ENCODE results near the gene NPTX2.
A peak's percentile ranks its signal among the peaks of the same experiment; 100 is the strongest.

Gene NPTX2

DNA sequence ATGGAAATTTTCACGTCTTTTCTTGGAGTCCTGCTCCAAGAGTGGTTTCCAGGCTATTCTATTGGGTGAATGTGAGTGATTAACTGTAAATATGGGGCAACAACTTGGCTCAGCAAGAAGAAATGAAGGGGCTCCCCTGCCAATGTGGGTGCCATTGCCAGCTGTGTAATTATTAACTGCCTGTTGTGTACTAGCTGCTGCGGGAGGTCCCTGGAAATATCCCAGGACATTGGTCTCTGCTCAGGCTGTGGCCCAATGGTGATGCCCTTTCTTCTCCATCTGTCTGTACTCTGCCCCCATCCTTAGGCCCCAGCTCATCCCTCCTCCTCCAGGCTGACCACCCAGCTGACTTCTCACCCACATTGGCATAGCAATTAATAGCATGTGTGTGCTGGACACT lies 29.4 kb downstream of the NPTX2 start:
- no peak for DNase-seq
- intact Hi-C loops (cut with DNase I): no loop called here

DNA sequence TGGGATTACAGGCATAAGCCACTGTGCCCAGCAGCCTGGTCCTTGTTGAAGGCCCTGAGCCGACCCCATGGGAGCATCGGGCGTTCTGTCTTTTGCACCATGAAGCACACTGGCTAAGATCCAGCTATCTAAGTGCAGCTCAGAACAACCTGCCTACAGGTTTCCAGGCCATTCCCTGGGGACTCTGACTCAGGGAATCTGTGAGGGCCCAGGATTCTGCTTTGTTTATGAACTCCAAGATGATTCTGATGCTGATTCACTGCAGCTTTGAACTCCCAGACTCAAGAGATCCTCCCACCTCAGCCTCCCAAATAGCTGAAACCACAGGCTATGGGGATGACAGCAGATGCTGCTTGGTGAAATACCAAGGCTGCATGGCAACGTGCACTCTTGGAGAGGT lies 30.2 kb downstream of the NPTX2 start:
- intact Hi-C loops (cut with DNase I): no loop called here
- no peak for DNase-seq

DNA sequence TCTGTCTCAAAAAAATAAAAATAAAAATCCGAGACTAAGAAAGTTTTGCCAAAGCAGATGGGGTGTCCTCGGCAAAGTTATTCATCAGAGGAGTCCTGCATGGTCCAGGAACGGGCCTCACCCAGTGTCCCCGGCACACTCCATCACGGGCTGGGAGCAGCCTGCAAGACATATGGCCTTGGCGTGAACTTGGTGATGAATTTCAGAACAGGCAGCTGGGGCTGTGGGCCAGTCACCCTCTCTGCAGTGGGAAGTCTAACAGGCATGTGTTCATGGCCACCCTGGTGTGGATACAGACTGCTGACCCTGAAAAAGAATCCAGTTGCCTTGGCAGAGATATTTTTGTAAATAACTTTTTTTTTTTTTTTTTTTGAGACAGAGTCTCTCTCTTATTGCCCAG lies 34.7 kb downstream of the NPTX2 start:
- no peak for DNase-seq

DNA sequence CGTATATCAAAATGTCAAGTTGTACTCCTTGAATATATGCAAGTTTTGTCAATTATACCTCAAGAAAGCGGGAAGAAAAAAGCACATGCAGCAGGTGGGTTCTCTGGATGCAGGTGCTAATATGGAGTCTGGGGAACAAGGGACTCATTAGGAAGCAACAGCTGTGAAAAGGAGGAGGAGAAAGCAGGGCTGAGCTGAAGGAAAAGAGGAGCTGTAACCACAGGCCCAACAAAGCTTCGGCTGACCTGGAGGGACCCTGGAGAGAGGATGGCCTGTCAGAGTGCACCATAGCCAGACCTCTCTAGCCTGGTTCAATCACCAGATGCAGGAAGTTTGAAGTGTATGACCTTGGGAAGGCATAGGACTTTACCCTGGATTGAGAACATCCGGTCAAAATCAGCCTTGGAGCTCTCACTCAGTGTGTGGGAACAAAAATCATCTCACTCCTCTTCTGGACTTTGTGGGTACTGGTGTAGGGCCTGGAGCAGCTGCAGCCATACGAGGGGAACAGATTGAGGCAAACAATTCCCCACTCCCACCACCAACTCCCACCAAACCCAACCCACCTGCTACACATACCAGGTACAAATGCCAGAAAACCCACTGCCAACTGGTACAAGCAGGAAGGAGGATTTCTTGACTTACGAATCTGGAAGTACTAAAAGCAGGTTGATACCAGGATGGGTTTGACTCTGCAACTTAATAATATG lies 36.7 kb downstream of the NPTX2 start:
- intact Hi-C loops (cut with DNase I): loop anchor here (5.0 kb wide), 1 partner anchor 36 kb away; the partner anchor contains the start of gene NPTX2
- DNase-seq: no peak

More for the DNA sequence above, 34.7 kb downstream of the NPTX2 start:
- intact Hi-C loops (cut with DNase I): loop anchor here (5.0 kb wide), 1 partner anchor 34 kb away; the partner anchor contains the start of gene NPTX2

DNA sequence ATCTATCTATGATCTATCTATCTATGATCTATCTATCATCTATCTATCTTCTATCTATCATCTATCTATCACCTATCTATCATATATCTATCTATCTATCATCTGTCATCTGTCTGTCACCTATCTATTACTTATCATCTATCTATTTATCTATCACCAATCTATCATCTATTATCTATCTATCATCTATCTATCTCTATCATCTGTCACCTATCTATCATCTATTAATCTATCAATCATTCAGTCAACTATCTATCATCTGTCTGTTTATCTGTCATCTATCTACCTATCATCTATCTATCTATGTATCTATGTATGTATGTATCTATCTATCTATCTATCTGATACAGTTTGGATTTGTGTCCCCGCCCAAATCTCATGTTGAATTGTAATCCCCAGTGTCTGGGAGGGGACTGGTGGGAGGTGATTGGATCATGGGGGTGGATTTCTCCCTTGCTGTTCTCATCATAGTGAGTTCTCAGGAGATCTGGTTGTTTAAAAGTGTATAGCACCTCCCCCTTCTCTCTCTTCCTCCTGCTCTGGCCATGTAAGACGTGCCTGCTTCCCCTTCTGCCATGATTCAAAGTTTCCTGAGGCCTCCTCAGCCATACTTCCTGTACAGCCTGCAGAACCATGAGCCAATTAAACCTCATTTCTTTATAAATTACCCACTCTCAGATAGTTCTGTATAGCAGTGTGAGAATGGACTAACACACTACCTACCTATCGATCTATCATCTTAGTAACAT lies 37.6 kb downstream of the NPTX2 start:
- intact Hi-C loops (cut with DNase I): loop anchor here (5.0 kb wide), 1 partner anchor 37 kb away; the partner anchor contains the start of gene NPTX2
- no peak for DNase-seq

DNA sequence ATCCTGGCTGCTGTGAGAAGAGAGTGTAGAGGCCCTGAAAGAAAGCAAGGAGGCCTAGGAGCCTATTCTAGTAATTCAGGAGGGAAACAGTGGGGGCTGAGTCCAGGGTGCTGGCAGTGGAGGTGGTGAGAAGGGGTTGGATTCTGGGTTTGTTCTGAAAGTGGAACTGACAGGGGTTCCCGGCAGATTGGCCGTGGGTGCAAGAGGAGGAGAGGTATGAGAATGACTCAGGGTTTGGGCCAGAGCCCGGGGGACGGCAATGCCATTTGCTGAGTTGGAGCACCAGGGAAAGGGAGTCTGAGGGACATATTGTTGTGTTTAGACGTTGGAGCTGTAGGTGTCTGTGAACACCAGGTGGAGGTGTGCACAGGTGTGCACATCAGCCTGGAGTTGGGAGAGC lies 38.5 kb downstream of the NPTX2 start:
- intact Hi-C loops (cut with DNase I): no loop called here
- DNase-seq: peak in 9 of 10 donors; percentile 35 to 96 (median 77)

DNA sequence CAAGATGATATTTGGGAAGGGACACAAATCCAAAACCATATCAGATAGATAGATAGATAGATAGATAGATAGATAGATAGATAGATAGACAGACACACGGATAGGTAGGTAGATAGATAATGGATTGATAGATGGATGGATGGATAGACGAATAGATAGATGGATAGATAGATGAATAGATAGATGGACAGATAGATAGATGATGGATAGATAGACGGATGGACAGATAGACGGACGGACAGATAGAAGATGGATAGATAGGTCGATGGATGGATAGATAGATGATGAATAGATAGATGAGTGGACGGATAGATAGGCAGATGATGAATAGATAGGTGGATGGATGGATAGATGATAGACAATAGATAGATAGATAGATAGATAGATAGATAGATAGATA lies 39.8 kb downstream of the NPTX2 start:
- DNase-seq: no peak
- intact Hi-C loops (cut with DNase I): no loop called here

DNA sequence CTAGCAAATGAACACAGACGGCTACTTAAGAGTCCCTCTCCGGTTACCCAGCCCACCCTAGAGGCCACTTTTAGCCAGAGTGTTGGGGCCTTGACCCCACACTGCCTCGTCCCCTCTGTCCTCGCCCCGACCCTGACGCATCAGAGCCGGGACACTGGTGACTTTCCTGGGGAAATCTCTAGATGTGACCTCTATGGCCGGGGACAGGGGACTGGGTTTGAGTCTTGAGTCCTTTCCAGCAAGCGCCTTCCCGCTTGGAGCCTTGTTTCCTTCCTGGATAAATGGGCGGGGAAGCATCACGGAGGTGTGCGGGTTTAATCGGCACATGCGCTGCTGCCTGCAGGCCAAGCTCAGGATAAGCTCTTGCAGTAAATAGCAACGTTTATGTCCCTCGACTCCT lies 40.7 kb downstream of the NPTX2 start:
- intact Hi-C loops (cut with DNase I): no loop called here
- DNase-seq: no peak

DNA sequence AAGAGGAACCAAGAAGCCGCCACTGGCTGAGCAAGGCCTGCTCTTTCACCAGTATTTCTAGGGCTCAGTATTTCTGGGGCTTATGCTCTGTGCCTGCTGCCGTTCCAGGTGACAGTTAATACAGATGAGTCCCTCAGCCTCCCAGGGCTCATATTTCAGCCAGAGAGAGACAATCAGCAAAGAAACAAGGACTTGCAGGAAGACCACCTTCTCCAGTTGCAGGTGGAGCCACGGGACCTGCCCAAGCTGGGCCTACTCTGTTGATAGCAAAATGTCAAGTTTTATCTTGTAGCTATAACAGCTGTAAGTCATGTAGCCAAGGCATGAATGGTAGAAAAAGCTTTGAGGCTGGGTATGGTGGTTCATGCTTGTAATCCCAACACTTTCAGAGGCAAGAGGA lies 42.7 kb downstream of the NPTX2 start:
- intact Hi-C loops (cut with DNase I): no loop called here
- DNase-seq: no peak

DNA sequence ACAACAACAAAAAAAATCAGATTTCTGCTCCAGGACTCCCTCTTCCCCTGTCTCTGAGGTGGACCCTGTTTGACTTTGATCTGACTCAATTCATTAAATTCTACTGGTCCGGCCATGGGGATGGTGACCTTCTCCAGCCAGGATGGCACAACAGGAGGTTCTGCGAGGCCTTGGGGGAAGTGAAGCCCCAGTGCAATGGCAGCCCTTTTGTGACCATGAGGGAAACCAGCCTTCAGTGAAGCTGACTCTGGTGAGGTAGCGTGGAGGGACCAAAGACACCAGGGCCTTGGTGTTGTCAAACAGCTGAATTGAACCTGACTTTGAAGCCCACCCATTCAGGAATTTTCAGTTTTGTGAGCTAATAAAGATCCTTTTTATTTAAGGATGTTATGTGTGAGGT lies 44.5 kb downstream of the NPTX2 start:
- intact Hi-C loops (cut with DNase I): no loop called here
- no peak for DNase-seq

DNA sequence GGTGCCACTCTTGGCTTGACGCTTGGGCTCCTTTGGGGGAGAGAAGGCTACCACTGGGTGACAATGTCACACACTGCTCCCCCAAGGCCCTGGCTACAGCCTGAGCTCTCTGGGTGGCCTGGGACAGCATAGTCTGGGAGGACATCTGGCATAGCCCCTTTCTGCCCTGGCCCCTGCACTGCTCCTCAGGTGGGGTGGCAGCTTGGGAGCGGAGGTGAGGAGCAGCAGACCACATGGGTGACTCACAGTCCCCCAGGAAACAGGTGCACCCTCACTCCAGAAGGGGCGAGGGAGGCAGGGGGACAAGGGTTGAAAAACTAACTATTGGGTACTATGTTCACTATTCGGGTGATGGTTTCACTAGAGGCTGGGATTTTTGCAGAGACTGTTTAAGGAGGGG lies 45.2 kb downstream of the NPTX2 start:
- intact Hi-C loops (cut with DNase I): no loop called here
- no peak for DNase-seq

DNA sequence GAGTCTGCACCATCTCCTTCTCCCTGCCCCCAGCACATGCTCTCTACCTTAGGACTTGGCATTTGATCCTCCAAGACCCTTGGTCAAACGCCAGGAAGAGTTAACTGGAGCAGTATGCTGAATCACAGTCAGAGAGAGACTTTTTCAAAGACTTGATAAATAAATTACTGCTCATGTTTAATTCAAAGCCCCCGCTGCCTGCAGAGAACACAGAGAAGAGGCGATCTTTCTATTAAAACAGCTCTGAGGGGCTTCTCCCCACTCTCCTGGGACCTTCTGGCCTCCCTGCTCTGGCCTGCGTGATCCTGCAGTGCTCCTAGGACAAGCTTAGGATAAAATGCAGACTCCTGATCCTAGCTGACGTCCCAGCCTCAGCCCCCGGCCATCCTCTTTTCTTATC lies 47.8 kb downstream of the NPTX2 start:
- intact Hi-C loops (cut with DNase I): no loop called here
- no peak for DNase-seq

DNA sequence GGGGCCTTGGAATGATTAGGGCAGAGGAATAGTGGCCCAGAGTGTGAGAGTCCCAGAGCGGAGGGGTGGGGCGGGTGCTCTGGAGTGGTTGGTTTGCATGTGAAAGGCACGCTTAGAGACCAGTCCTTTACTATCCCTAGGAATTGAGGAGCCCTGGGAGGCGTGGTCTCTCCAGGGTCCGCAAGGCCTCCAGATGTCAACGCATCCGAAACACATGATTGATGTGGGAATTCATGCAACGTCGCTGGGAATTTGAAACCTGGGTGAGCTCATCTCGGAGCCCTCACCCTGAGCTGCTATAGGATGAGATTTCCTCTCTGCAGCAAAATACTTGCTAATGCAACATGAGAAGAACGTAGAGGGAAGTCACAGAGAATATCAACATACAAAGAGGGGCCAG lies 51.2 kb downstream of the NPTX2 start:
- DNase-seq: no peak
- intact Hi-C loops (cut with DNase I): no loop called here

DNA sequence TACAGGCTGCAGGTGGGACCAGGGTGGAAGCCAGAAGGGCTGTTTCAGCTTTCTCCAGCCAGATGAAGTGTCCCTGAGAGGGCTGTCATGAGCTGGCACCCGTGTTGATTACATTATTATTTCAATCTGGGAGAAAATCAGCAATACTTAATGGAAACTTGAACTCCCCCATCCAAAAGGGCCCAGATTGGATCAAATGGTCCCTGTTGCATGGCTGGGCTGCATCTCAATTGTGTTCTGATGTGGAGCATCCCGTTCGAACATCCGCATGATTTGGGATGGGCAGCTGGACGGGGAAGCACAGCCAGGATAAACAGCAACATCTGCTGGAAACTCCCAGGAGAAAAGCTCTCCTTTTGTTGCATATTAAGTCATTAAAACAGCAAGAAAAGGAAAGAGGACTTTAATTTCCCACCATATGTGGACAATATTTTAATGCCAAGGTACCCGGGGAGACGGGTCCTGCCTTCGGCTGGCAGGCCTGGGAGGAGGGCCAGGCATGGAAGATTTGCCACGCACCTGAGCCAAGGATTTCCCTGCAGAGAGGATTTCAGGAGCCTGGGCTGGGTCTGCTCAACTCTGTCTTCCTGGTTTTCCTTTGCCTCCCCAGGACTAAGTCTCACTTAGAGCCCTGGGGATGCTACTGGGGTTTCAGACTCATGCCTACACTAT lies 52.4 kb downstream of the NPTX2 start:
- intact Hi-C loops (cut with DNase I): no loop called here
- DNase-seq: no peak

DNA sequence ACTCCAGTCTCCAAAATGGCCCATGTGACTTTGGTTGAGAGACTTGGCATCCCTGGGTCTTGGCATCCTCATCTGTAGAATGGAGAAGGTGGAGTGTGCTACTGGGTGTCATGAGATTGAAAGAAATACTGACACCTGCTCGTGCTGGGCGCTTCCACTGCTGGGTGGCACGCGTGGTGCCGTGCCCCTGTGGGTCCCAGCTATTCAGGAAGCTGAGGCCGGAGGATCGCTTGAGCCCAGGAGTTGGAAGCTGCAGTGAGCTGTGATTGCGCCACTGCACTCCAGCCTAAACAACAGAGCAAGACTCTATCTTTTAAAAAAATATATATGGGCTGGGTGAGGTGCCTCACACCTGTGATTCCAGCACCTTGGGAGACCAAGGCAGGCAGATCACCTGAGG lies 53.1 kb downstream of the NPTX2 start:
- no peak for DNase-seq
- intact Hi-C loops (cut with DNase I): no loop called here

DNA sequence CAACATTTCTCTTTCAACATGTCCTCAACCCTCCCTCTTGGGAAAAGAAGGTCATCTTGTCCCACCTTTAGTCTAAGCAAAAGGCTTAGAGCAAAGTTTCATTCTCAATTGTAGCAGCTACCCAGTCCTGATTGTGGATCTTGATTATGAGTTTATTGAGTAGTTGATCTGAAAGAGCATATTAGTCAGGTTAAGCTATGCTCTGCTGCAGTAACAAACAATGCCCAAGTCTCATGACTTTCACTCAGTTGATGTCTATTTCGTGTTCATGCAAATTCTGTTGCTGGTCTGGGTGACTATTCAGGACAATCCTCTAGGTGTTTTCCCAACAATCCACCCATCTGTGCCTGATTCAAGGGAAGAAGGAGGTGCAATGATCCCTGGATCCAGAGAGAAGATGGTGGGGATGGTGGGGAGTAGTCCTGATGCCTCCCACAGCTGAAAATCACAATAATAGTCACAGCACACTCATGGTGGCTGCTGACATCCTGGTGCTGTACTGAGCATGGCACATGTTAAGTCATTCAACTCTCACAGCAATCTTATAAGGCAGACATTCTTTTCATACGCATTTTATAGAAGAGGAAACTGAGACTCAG lies 54.7 kb downstream of the NPTX2 start:
- DNase-seq: no peak
- intact Hi-C loops (cut with DNase I): no loop called here

DNA sequence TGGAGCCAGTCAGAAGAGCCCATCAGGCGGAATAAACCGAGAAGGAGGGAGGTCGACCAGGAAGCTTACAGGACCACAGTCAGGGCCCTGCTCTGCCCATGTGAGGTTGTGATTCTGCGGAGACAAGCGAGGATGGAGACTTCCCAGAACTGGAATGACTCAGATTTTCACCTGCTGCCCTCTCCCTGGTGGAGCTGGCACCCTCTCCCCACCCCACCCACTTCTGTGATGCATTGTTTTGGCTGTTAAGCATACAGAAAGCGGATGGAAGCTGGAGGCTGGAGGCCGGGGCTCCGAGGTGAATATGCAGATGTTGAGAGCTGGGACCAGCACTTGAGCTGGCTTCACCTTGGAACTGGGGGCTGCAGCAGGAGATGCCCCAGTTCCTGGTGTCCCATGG lies 57.4 kb downstream of the NPTX2 start:
- intact Hi-C loops (cut with DNase I): no loop called here
- no peak for DNase-seq

DNA sequence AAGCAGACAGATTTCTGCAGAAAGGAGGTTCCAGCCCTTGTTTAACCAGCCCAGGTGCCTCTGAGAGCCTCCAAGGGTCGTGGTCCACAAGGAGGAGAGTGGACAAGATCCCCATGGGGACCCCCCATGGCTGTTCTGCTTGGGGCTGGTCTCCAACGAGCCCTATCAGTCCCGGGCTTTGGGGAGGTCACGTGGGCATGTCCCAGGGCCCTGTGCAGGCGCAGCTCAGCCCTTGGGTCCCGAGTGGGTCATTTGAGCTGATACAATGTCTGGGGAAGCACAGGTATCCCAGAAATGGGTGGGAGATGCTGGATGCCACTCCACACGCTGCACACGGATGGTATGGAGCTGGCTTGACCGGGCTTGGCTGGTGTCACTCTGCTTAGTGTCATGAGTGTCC lies 57.8 kb downstream of the NPTX2 start:
- no peak for DNase-seq
- intact Hi-C loops (cut with DNase I): no loop called here

DNA sequence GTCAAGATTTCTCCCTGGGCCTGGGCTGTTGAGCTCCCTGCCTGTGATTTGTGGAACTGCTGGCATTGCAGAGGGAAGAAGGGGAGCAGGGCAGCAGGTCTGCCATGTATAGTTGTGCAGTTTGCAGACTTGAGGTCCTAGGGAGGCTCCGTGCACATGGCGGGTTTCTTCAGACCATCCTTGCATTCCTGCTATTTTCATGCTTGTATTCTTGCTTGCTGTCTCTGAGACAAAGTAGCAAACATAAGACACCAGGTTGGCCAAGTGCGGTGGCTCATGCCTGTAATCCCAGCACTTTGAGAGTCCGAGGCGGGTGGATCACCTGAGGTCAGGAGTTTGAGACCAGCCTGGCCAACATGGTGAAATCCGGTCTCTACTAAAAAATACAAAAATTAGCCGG lies 61.1 kb downstream of the NPTX2 start:
- intact Hi-C loops (cut with DNase I): no loop called here
- peak in 1 of 10 donors; percentile 50 for DNase-seq
